Activated gamma-delta T cell treated with Interleukin-2 at 50 U/mL for 16 hours (primary cell): ENCODE measurements around the gene TRIM5.

Experiments
- DNase-seq: peaks from one replicate; pipeline ENCODE4 v3.0.0-alpha.2; 2020

The TRIM5 gene

GRCh38 chr11:5622802-5623201 is 62.1 kb downstream of the TRIM5 start:
- DNase-seq: no peak

- DNase-seq: no peak
These were observed 63.3 kb downstream of the TRIM5 start for GRCh38 chr11:5621580-5621979.

DNA sequence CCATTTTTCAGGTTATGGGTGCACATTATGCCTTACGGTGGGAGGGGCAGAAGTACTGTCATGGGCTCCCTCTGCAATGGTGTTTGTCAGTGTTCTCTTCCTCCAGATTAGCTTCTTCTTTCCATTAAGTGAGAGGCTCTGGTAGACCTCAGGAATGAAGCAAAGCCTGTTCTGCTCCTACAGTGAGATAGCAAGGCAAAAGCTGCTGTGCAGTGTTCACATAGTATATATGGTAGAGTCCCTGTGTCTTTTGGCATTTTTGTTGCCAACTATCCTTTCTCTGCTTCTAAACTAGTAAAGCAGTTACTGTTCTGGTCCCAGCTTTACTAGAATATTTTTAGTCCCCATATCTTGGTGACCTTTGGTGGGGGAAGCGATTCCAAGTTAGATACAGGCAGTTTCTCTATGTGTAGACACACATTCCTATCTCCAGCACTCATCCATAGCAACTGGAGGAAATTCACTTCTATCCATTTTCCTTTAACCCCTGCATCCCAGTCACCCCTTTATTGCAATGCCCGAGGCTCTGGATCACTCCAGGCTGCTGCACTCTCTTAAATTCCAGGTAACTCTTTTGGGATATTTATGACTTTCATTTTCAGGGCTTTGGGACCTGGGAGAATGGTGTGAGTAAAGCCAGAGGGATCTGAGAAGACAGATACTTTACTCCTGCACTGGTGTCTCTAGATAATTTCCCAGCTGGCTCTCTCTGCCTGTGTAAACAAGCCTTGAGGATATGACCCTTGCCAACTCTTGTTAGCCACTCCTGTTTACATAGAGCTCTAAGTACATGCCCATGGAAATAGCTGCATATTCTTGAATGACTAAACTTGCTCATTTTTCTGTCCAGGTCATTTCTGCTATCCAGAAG is 64.0 kb downstream of the TRIM5 start:
- no peak for DNase-seq

DNA sequence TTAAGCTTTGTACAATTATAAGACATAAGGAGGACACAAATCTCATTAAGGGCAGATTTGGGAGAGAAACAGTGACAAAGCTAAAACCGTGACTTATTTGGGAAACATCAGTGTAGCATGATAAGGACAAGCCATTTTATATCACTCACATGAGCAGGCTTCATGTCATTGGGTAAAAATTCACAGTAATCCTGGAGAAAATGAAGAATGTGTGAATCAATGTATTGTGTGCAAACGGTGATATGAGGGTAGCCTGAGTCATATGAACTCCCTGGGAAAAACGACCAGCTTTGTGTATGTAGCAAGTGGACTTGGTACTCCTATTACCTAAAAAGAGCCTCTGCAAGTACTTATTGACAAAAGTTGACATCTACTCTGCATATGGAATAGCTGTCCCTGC is 66.1 kb downstream of the TRIM5 start:
- no peak for DNase-seq
